A549 (cell line): ENCODE results near the gene NDUFAF4. TPM values are rescaled to one million over a fixed set of nuclear protein-coding genes. Genes with fewer than 3 reads are reported as not detected.
A peak's percentile ranks its signal among the peaks of the same experiment; 100 is the strongest.

ENCODE experiments used
- ATAC-seq, 2 experiments: fragments of 200-7000 bp in 1 of 2; fragments of >200 bp in 1 of 2; cut with Nextera tagmentation in 1 of 2; cut with Tn5 transposase in 1 of 2; 3 replicates each; pipeline versions ENCODE4 v1.8.0 to v1.9.1; 2018 to 2020; ENCODE audit warnings: mild to moderate bottlenecking in 1 of 2, moderate library complexity in 1 of 2
- CTCF ChIA-PET: fragments of 300-600 bp; sonication (Branson Sonifier 250); formaldehyde crosslinking; extraction: SDS; loops from one replicate; lab custom pipeline; 2021; ENCODE audit warnings: antibody characterized with exemption, inconsistent platforms; lab: Yijun Ruan, JAX
- POLR2A ChIA-PET: fragments of 350-600 bp; formaldehyde crosslinking; extraction: SDS; loops from one replicate; lab custom pipeline; 2021; ENCODE audit warnings: antibody characterized with exemption, inconsistent platforms; lab: Yijun Ruan, JAX
- DNase-seq, 2 experiments: peaks; one replicate each; pipeline versions ENCODE4 v3.0.0 to v3.0.0-alpha.2; 2011 to 2016; ENCODE audit warnings: low read depth in 1 of 2, low spot score in 1 of 2
- FAIRE-seq: peaks from 2 replicates; lab custom pipeline; 2011; peaks lifted over from hg19 to GRCh38; lab: Jason Lieb, UNC
- H3K27ac ChIP-seq, 2 experiments: fragments of >200 bp; sonication (Bioruptor Twin); formaldehyde crosslinking; 3 replicates each; pipeline ENCODE4 v1.5.1; 2016 to 2017
- H3K4me1 ChIP-seq: fragments of >200 bp; sonication (Bioruptor Twin); formaldehyde crosslinking; 3 replicates; pipeline ENCODE4 v1.6.1; 2016
- H3K4me2 ChIP-seq: fragments of >200 bp; sonication (Bioruptor Twin); formaldehyde crosslinking; 3 replicates; pipeline ENCODE4 v1.6.1; 2016
- H3K4me3 ChIP-seq: fragments of >200 bp; sonication (Bioruptor Twin); formaldehyde crosslinking; 3 replicates; pipeline ENCODE4 v1.5.1; 2016
- H3K9me3 ChIP-seq: fragments of >200 bp; sonication (Bioruptor Twin); formaldehyde crosslinking; 3 replicates; pipeline ENCODE4 v1.6.1; 2016
- BHLHE40 ChIP-seq: IDR thresholded peaks from 2 replicates; pipeline ENCODE4 v1.6.1; 2012; ENCODE audit warnings: low read depth, low read length, inconsistent platforms
- CEBPB ChIP-seq, 2 experiments: fragments of >200 bp in 1 of 2; sonication (Bioruptor Twin) in 1 of 2; formaldehyde crosslinking in 1 of 2; IDR thresholded peaks; 2 replicates each; pipeline ENCODE4 v1.6.1; 2012 to 2016
- EHMT2 ChIP-seq: fragments of 200-600 bp; sonication (generic); IDR thresholded peaks from 2 replicates; pipeline ENCODE4 v1.6.1; 2016; ENCODE audit warnings: antibody characterized with exemption, low read depth, mild to moderate bottlenecking, moderate library complexity
- EP300 ChIP-seq, 2 experiments: fragments of >200 bp; sonication (Bioruptor Twin); formaldehyde crosslinking; IDR thresholded peaks; 2 replicates in 1 of 2; 3 replicates in 1 of 2; pipeline ENCODE4 v1.6.1; 2016 to 2017
- FOSL2 ChIP-seq, 2 experiments: fragments of 450-650 bp in 1 of 2; fragments of >200 bp in 1 of 2; sonication (Bioruptor Twin) in 1 of 2; formaldehyde crosslinking; IDR thresholded peaks; 2 replicates each; pipeline versions ENCODE4 v1.5.0 to v1.6.1; 2016 to 2020; ENCODE audit warnings: mild to moderate bottlenecking in 1 of 2, moderate library complexity in 1 of 2
- HEYL ChIP-seq: fragments of 250-450 bp; sonication (Bioruptor Pico); IDR thresholded peaks from 2 replicates; pipeline ENCODE4 v1.8.0; 2021; ENCODE audit warnings: mild to moderate bottlenecking, moderate library complexity
- HMGXB4 ChIP-seq: fragments of 250-450 bp; sonication (Bioruptor Pico); IDR thresholded peaks from 2 replicates; pipeline ENCODE4 v1.5.0; 2021; ENCODE audit warnings: mild to moderate bottlenecking, moderate library complexity, borderline replicate concordance
- KDM1A ChIP-seq: fragments of 200-600 bp; sonication (generic); IDR thresholded peaks from 2 replicates; pipeline ENCODE4 v1.6.1; 2016; ENCODE audit warnings: low read depth, mild to moderate bottlenecking
- MAFK ChIP-seq: fragments of 450-650 bp; IDR thresholded peaks from 2 replicates; pipeline ENCODE4 v1.6.1; 2014; ENCODE audit not compliant: partially characterized antibody
- MAZ ChIP-seq: fragments of 150-350 bp; IDR thresholded peaks from 2 replicates; pipeline ENCODE4 v1.6.1; 2014; ENCODE audit warnings: antibody characterized with exemption, low read depth, low read length, borderline replicate concordance
- NFE2L2 ChIP-seq: fragments of 150-350 bp; conservative IDR thresholded peaks from 2 replicates; pipeline ENCODE4 v1.6.1; 2014; ENCODE audit warnings: low read length
- NR3C1 ChIP-seq: fragments of >200 bp; sonication (Bioruptor Twin); formaldehyde crosslinking; IDR thresholded peaks from 3 replicates; pipeline ENCODE4 v1.6.1; 2017
- PHF8 ChIP-seq: fragments of 200-600 bp; sonication (generic); IDR thresholded peaks from 2 replicates; pipeline ENCODE4 v1.6.1; 2016; ENCODE audit warnings: low read depth, mild to moderate bottlenecking, antibody characterized with exemption, moderate library complexity, borderline replicate concordance
- POLR2A ChIP-seq: IDR thresholded peaks from 2 replicates; pipeline ENCODE4 v1.6.1; 2012; ENCODE audit warnings: mild to moderate bottlenecking, low read length
- RARB ChIP-seq: fragments of 250-450 bp; sonication (Bioruptor Pico); IDR thresholded peaks from 2 replicates; pipeline ENCODE4 v1.8.0; 2021; ENCODE audit warnings: mild to moderate bottlenecking, moderate library complexity
- RNF2 ChIP-seq: fragments of 200-600 bp; sonication (generic); IDR thresholded peaks from 2 replicates; pipeline ENCODE4 v1.6.1; 2016; ENCODE audit warnings: low read depth, mild to moderate bottlenecking, antibody characterized with exemption, moderate library complexity, borderline replicate concordance
- TFCP2L1 ChIP-seq: fragments of 250-450 bp; sonication (Bioruptor Pico); IDR thresholded peaks from 2 replicates; pipeline ENCODE4 v1.5.0; 2021; ENCODE audit warnings: mild to moderate bottlenecking
- TP53 ChIP-seq: fragments of 250-450 bp; sonication (Bioruptor Pico); IDR thresholded peaks from 2 replicates; pipeline ENCODE4 v1.5.0; 2021; ENCODE audit warnings: mild to moderate bottlenecking, moderate library complexity
- USF2 ChIP-seq: fragments of 450-650 bp; IDR thresholded peaks from 2 replicates; pipeline ENCODE4 v1.6.1; 2014; ENCODE audit warnings: antibody characterized with exemption
- WGBS: methylation state at CpG from one replicate; pipeline ENCODE4 v1.1.6; 2017; ENCODE audit errors: missing lambda C conversion rate; 5-methylcytosine and 5-hydroxymethylcytosine counted together
- polyA plus RNA-seq, 4 experiments: library from polyadenylated mRNA; depleted of rRNA in 3 of 4; stranded (reverse); fragments of >200 nt; fragmentation: RNase III in 1 of 4; extraction: RNeasy Plus Mini Kit Qiagen cat#74134 plus additional on column Dnase treatment in 1 of 4; gene quantifications; 2 replicates in 3 of 4; 3 replicates in 1 of 4; pipeline ENCODE4 v1.2.3, GENCODE V29; 2011 to 2017
- TF ChIP-seq, protein P1 (sequence below): fragments of 150-350 bp; IDR thresholded peaks from 2 replicates; pipeline ENCODE4 v1.6.1; 2014; ENCODE audit warnings: low read depth, mild to moderate bottlenecking, low read length
- TF ChIP-seq, protein P2 (sequence below): IDR thresholded peaks from 2 replicates; pipeline ENCODE4 v1.6.1; 2012
- TF ChIP-seq, protein P3 (sequence below): IDR thresholded peaks from 2 replicates; pipeline ENCODE4 v1.6.1; 2012

The NDUFAF4 gene
- polyA plus RNA-seq, 2 of the 4 experiments (the other 2 are of a cell fraction) = 37.9 to 58.7 TPM

DNA sequence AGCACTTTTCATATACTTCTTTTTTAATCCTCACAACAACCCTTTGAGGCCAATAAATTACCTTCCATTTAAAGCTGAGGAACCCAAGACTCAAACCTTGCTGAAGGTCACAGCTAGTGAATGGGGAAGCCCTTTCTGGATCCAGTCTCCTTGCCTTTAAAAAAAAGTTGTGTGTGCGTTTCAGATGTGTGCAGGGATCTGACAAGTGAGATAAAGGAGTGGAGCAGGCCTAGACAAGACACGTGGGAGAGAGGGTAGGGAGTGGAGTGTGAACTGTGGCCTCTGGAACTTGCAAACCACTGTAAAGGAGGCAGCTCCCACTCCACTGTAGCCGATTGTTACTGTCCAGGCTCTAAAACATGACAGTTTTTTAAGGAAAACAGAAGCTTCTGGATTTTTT is 28.7 kb upstream of the NDUFAF4 start:
- Histone ChIP-seq H3K4me2 (no peak overlapping the region), H3K27ac (no peak overlapping the region), H3K9me3 (no peaks in the 10 kb centered on the region), H3K4me3 (no peak overlapping the region), H3K4me1 (no peaks in the 10 kb centered on the region)
- FAIRE-seq (no peak), ATAC-seq (no peak)
- ChIA-PET POLR2A (no interaction called here), CTCF (no interaction called here)
- 12% methylated on average over 3 of the region's 3 CpGs for WGBS
- TF ChIP-seq, protein P1, sequence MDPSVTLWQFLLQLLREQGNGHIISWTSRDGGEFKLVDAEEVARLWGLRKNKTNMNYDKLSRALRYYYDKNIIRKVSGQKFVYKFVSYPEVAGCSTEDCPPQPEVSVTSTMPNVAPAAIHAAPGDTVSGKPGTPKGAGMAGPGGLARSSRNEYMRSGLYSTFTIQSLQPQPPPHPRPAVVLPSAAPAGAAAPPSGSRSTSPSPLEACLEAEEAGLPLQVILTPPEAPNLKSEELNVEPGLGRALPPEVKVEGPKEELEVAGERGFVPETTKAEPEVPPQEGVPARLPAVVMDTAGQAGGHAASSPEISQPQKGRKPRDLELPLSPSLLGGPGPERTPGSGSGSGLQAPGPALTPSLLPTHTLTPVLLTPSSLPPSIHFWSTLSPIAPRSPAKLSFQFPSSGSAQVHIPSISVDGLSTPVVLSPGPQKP = no peak
- no peak for TF ChIP-seq POLR2A
- TF ChIP-seq, protein P2, sequence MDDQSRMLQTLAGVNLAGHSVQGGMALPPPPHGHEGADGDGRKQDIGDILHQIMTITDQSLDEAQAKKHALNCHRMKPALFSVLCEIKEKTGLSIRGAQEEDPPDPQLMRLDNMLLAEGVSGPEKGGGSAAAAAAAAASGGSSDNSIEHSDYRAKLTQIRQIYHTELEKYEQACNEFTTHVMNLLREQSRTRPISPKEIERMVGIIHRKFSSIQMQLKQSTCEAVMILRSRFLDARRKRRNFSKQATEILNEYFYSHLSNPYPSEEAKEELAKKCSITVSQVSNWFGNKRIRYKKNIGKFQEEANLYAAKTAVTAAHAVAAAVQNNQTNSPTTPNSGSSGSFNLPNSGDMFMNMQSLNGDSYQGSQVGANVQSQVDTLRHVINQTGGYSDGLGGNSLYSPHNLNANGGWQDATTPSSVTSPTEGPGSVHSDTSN = no peak
- TF ChIP-seq HEYL = no peak
- no peak for TF ChIP-seq PHF8
- TF ChIP-seq EP300 (IDR thresholded peaks at IDR 0.05) = no peak
- TF ChIP-seq NFE2L2 = no peak
- TF ChIP-seq FOSL2 (IDR thresholded peaks at IDR 0.05) = no peak
- TF ChIP-seq FOSL2 (CRISPR knock-in tag; IDR thresholded peaks at IDR 0.05) = no peak
- TF ChIP-seq CEBPB (IDR thresholded peaks at IDR 0.05) = no peak
- TF ChIP-seq, all 56 proteins: peak for 0
- DNase-seq = no peak

DNA sequence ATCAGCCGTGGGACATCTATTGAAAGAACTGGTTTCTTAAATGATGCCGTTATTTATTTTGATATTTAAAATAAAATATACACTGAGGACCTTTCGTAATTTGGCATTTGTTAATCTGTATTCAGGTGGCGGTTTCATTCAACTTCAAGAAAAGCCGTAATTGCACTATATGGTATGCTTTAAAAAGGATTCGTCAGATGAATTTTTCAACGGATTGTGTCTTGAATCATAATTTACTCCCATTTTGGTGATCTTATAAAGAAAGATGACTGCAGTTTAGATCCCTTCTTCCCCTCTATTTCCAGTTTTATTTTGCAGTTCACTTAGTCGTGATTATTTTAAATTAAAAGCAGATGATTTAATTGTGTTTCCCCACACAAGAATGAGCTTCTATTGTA is 27.6 kb upstream of the NDUFAF4 start:
- POLR2A ChIA-PET = no interaction called here
- peak overlapping the region; percentile 55; the same call in 2 of the 3 replicates for H3K4me3 ChIP-seq
- no peak for ATAC-seq
- H3K27ac ChIP-seq = no peak overlapping the region
- CTCF ChIA-PET = no interaction called here
- no peak for TF ChIP-seq EHMT2
- TF ChIP-seq KDM1A = no peak
- no peak for TF ChIP-seq MAFK
- TF ChIP-seq, protein P3, sequence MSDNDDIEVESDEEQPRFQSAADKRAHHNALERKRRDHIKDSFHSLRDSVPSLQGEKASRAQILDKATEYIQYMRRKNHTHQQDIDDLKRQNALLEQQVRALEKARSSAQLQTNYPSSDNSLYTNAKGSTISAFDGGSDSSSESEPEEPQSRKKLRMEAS = no peak
- TF ChIP-seq NR3C1 = no peak
- no peak for TF ChIP-seq USF2
- TF ChIP-seq RNF2 = no peak
- no peak for TF ChIP-seq BHLHE40
- TF ChIP-seq FOSL2 (IDR thresholded peaks at IDR 0.05) = no peak
- TF ChIP-seq FOSL2 (CRISPR knock-in tag; IDR thresholded peaks at IDR 0.05) = no peak
- no peaks in the 10 kb centered on the region for H3K9me3 ChIP-seq
- peak overlapping the region; percentile 88 for H3K4me2 ChIP-seq
- 58% methylated on average over 8 of the region's 8 CpGs for WGBS
- no peak for FAIRE-seq
- DNase-seq = no peak
- no peaks in the 10 kb centered on the region for H3K4me1 ChIP-seq

- H3K4me1 ChIP-seq = no peaks in the 10 kb centered on the region
- WGBS = 44% methylated on average over 4 of the region's 34 CpGs
- DNase-seq = no peak
- FAIRE-seq = no peak
- H3K4me3 ChIP-seq = peak overlapping the region; percentile 55
- CTCF ChIA-PET = no interaction called here
- H3K9me3 ChIP-seq = no peaks in the 10 kb centered on the region
- peak; percentile 67 to 79 for ATAC-seq
- peak overlapping the region; percentile 54 to 82 for H3K27ac ChIP-seq
- TF ChIP-seq HEYL (no peak), CEBPB (IDR thresholded peaks at IDR 0.05) (no peak), POLR2A (no peak), RARB (CRISPR knock-in tag) (no peak), HMGXB4 (CRISPR knock-in tag) (no peak), TP53 (no peak), EHMT2 (no peak), TFCP2L1 (CRISPR knock-in tag) (no peak), USF2 (no peak), MAZ (no peak)
- TF ChIP-seq, protein P1 = no peak
- TF ChIP-seq, protein P3 = no peak
- TF ChIP-seq, protein P2 = no peak
- H3K4me2 ChIP-seq = peak overlapping the region; percentile 88
- POLR2A ChIA-PET = no interaction called here
Measured at GRCh38 chr6:96923871-96924493, 26.3 kb upstream of the NDUFAF4 start.
